ENCODE data around the gene TREM2. TPM values are rescaled to one million over a fixed set of nuclear protein-coding genes. Genes with fewer than 3 reads are reported as not detected.

TREM2 gene
- total and polyA plus RNA-seq, 2 donors (not counting 1 experiment from before 2014, with no cell fraction given) = 0.33 TPM; not detected in 1

DNA sequence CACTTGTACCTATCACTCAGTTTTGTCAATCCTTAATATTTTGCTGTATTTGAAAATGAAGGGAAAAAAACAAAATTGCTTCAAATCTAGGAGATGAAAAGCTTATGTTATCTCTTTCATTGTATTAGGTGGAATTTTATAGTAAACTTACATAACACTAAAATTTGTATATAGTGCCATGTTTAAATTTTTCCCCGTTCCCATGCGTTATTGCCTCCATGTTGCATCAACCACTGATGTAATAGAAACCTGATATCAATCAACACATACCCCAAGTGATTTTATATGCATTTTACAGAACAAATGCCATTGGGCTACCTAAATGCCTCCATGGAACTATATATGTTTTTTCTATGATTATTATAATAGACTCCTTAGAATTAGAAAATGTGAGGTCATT, 14.8 kb upstream of the TREM2 start:
- H3K36me3 ChIP-seq (replicated peaks in 1 of 2; ENCODE audit: control extremely low read depth in 1 of 2, control insufficient read depth in 1 of 2, extremely low read depth in 1 of 2, insufficient read depth in 2 of 2, low read length in 1 of 2) = no peaks in the 10 kb centered on the region
- no peak overlapping the region for H3K27ac ChIP-seq (ENCODE audit: low read length in 2 of 2)
- ATAC-seq (ENCODE audit: low read depth) (no peak), DNase-seq (no peak)
- Mint-ChIP-seq H3K4me3 (no peak overlapping the region), H3K27me3 (peaks cover 5% of the 10 kb centered on the region), H3K27ac (no peak overlapping the region), H3K9me3 (ENCODE audit: insufficient read depth) (no peaks in the 10 kb centered on the region), H3K4me1 (peaks cover 21% of the 10 kb centered on the region)
- no peaks in the 10 kb centered on the region for H3K79me2 ChIP-seq (ENCODE audit: control insufficient read depth, insufficient read depth, low read length)
- TF ChIP-seq CTCF (IDR thresholded peaks at IDR 0.05) (no peak), EZH2 (IDR thresholded peaks at IDR 0.05; ENCODE audit: borderline replicate concordance, insufficient read depth, low read depth, low read length, poor library complexity, severe bottlenecking) (no peak)
- H4K20me1 ChIP-seq (ENCODE audit: control insufficient read depth, insufficient read depth, low read length, poor library complexity, severe bottlenecking) = no peaks in the 10 kb centered on the region
- H3K9me3 ChIP-seq (ENCODE audit: control extremely low read depth in 1 of 3, control insufficient read depth in 2 of 3, insufficient read depth in 1 of 3, low read length in 2 of 3) = no peaks in the 10 kb centered on the region
- ChIA-PET POLR2A (no interaction called here), CTCF (interaction anchor here (0.5 to 1.6 kb wide), 3 partner anchors 8 to 190 kb away, joined by 3 to 5 read pairs (median 3); no protein-coding TSS in a partner anchor)
- H3K9ac ChIP-seq (ENCODE audit: low read length) = no peak overlapping the region
- WGBS (ENCODE audit: insufficient coverage) = no CpG with 5 or more reads among the region's 2 CpGs
- no peaks in the 10 kb centered on the region for H3K27me3 ChIP-seq (replicated peaks in 1 of 4; ENCODE audit: control extremely low read depth in 1 of 4, control insufficient read depth in 3 of 4, insufficient read depth in 4 of 4, low read length in 3 of 4)
- no peak overlapping the region for H2AFZ ChIP-seq (ENCODE audit: insufficient read depth, low read depth, low read length, poor library complexity, severe bottlenecking)
- no peak overlapping the region for H3K4me2 ChIP-seq (replicated peaks; ENCODE audit: low read depth, low read length, poor library complexity, severe bottlenecking)
- no peak overlapping the region for H3K4me3 ChIP-seq (ENCODE audit: control extremely low read depth in 1 of 5, extremely low read depth in 1 of 5, insufficient read depth in 1 of 5, low read depth in 2 of 5, low read length in 4 of 5)
- intact Hi-C loops (cut with micrococcal nuclease) = no loop called here
- H3K4me1 ChIP-seq (ENCODE audit: control insufficient read depth in 2 of 2, insufficient read depth in 2 of 2, low read length in 2 of 2) = peaks cover 8 to 11% of the 10 kb centered on the region in 2 donors

GRCh38 chr6:41177287-41177686, 14.4 kb upstream of the TREM2 start:
- Histone ChIP-seq H3K36me3 (replicated peaks in 1 of 2; ENCODE audit: control extremely low read depth in 1 of 2, control insufficient read depth in 1 of 2, extremely low read depth in 1 of 2, insufficient read depth in 2 of 2, low read length in 1 of 2) (no peaks in the 10 kb centered on the region), H2AFZ (ENCODE audit: insufficient read depth, low read depth, low read length, poor library complexity, severe bottlenecking) (no peak overlapping the region), H3K27me3 (replicated peaks in 1 of 4; ENCODE audit: control extremely low read depth in 1 of 4, control insufficient read depth in 3 of 4, insufficient read depth in 4 of 4, low read length in 3 of 4) (no peaks in the 10 kb centered on the region), H3K9ac (ENCODE audit: low read length) (no peak overlapping the region), H4K20me1 (ENCODE audit: control insufficient read depth, insufficient read depth, low read length, poor library complexity, severe bottlenecking) (no peaks in the 10 kb centered on the region), H3K4me2 (replicated peaks; ENCODE audit: low read depth, low read length, poor library complexity, severe bottlenecking) (no peak overlapping the region), H3K9me3 (ENCODE audit: control extremely low read depth in 1 of 3, control insufficient read depth in 2 of 3, insufficient read depth in 1 of 3, low read length in 2 of 3) (no peaks in the 10 kb centered on the region), H3K4me3 (ENCODE audit: control extremely low read depth in 1 of 5, extremely low read depth in 1 of 5, insufficient read depth in 1 of 5, low read depth in 2 of 5, low read length in 4 of 5) (no peak overlapping the region), H3K4me1 (ENCODE audit: control insufficient read depth in 2 of 2, insufficient read depth in 2 of 2, low read length in 2 of 2) (peaks cover 4 to 7% of the 10 kb centered on the region in 2 donors), H3K79me2 (ENCODE audit: control insufficient read depth, insufficient read depth, low read length) (no peaks in the 10 kb centered on the region), H3K27ac (ENCODE audit: low read length in 2 of 2) (no peak overlapping the region)
- ATAC-seq (ENCODE audit: low read depth) (no peak), DNase-seq (no peak)
- H3K4me3 Mint-ChIP-seq = no peak overlapping the region
- no peaks in the 10 kb centered on the region for H3K9me3 Mint-ChIP-seq (ENCODE audit: insufficient read depth)
- no peak for TF ChIP-seq CTCF (IDR thresholded peaks at IDR 0.05)
- TF ChIP-seq EZH2 (IDR thresholded peaks at IDR 0.05; ENCODE audit: borderline replicate concordance, insufficient read depth, low read depth, low read length, poor library complexity, severe bottlenecking) = no peak
- POLR2A ChIA-PET = no interaction called here
- 85% methylated on average over 2 of the region's 3 CpGs for WGBS (ENCODE audit: insufficient coverage)
- CTCF ChIA-PET = interaction anchor here (0.5 to 1.6 kb wide), 3 partner anchors 9 to 190 kb away, joined by 3 to 5 read pairs (median 3); no protein-coding TSS in a partner anchor
- peaks cover 17% of the 10 kb centered on the region for H3K4me1 Mint-ChIP-seq
- no peak overlapping the region for H3K27ac Mint-ChIP-seq
- intact Hi-C loops (cut with micrococcal nuclease) = no loop called here
- peaks cover 5% of the 10 kb centered on the region for H3K27me3 Mint-ChIP-seq

All from B cell (primary cell).